ENCODE results near the gene ANKRD63.

Gene ANKRD63

GRCh38 chr15:40313531-40314398 lies 30.9 kb upstream of the ANKRD63 start:
- no peak for DNase-seq (ENCODE audit: low read depth)

GRCh38 chr15:40312370-40313158 lies 29.7 kb upstream of the ANKRD63 start:
- no peak for DNase-seq (ENCODE audit: low read depth)

- no peak for DNase-seq (ENCODE audit: low read depth)
Measured at GRCh38 chr15:40310993-40311392, 28.1 kb upstream of the ANKRD63 start.

GRCh38 chr15:40310001-40310959 lies 27.4 kb upstream of the ANKRD63 start:
- DNase-seq (ENCODE audit: low read depth) = no peak

- DNase-seq (ENCODE audit: low read depth) = no peak
Measured at GRCh38 chr15:40309344-40309862, 26.5 kb upstream of the ANKRD63 start.

- no peak for DNase-seq (ENCODE audit: low read depth)
Measured at GRCh38 chr15:40307421-40308211, 24.8 kb upstream of the ANKRD63 start, which contains the start of gene PLCB2. PLCB2 (minus strand) TSS chr15:40307935; CDS start chr15:40307672, 263 bp downstream.

GRCh38 chr15:40306908-40307307 lies 24.0 kb upstream of the ANKRD63 start:
- no peak for DNase-seq (ENCODE audit: low read depth)

GRCh38 chr15:40306371-40306770 lies 23.5 kb upstream of the ANKRD63 start:
- DNase-seq (ENCODE audit: low read depth) = no peak

GRCh38 chr15:40305281-40305680 lies 22.4 kb upstream of the ANKRD63 start:
- no peak for DNase-seq (ENCODE audit: low read depth)

- DNase-seq (ENCODE audit: low read depth) = no peak
Measured at GRCh38 chr15:40303576-40303975, 20.7 kb upstream of the ANKRD63 start.

- no peak for DNase-seq (ENCODE audit: low read depth)
Measured at GRCh38 chr15:40302981-40303380, 20.1 kb upstream of the ANKRD63 start.

- no peak for DNase-seq (ENCODE audit: low read depth)
Measured at GRCh38 chr15:40302288-40302886, 19.5 kb upstream of the ANKRD63 start.

- no peak for DNase-seq (ENCODE audit: low read depth)
Measured at GRCh38 chr15:40301467-40302179, 18.8 kb upstream of the ANKRD63 start.

- no peak for DNase-seq (ENCODE audit: low read depth)
Measured at GRCh38 chr15:40300771-40301170, 17.9 kb upstream of the ANKRD63 start.

GRCh38 chr15:40300367-40300766 lies 17.5 kb upstream of the ANKRD63 start:
- no peak for DNase-seq (ENCODE audit: low read depth)

- no peak for DNase-seq (ENCODE audit: low read depth)
Measured at GRCh38 chr15:40298216-40298935, 15.5 kb upstream of the ANKRD63 start.

GRCh38 chr15:40297356-40297755 lies 14.5 kb upstream of the ANKRD63 start:
- no peak for DNase-seq (ENCODE audit: low read depth)

GRCh38 chr15:40296561-40297230 lies 13.8 kb upstream of the ANKRD63 start:
- no peak for DNase-seq (ENCODE audit: low read depth)

All from HS-27A (cell line).